NCI-H1417 treated with DMSO at 0.1 percent for 48 hours (cell line): Measurements from ENCODE around the gene NT5C.

Experiments used
- DNase-seq: peaks from one replicate; lab custom pipeline; 2025; lab: John Stamatoyannopoulos, UW

NT5C gene

GRCh38 chr17:75093548-75094158 is 37.9 kb downstream of the NT5C start:
- no peak for DNase-seq

- no peak for DNase-seq
Measured at GRCh38 chr17:75091855-75092327, 39.7 kb downstream of the NT5C start.

- no peak for DNase-seq
Measured at GRCh38 chr17:75090871-75091854, 40.4 kb downstream of the NT5C start.

GRCh38 chr17:75088465-75089417 is 42.8 kb downstream of the NT5C start:
- DNase-seq: no peak

- DNase-seq: no peak
Measured at GRCh38 chr17:75087558-75088453, 43.7 kb downstream of the NT5C start, which contains the start of gene SLC16A5. Gene SLC16A5, plus strand, starts transcription at chr17:75087954. Its CDS starts 5,683 bp downstream, at chr17:75093637.

- DNase-seq: no peak
Measured at GRCh38 chr17:75087182-75087557, 44.4 kb downstream of the NT5C start.

- DNase-seq: no peak
Measured at GRCh38 chr17:75086496-75087181, 44.9 kb downstream of the NT5C start.

GRCh38 chr17:75084039-75084660 is 47.4 kb downstream of the NT5C start:
- DNase-seq: no peak

GRCh38 chr17:75082683-75083082 is 48.9 kb downstream of the NT5C start:
- DNase-seq: no peak

GRCh38 chr17:75081611-75082540 is 49.7 kb downstream of the NT5C start:
- no peak for DNase-seq
